Measurements from ENCODE around the gene GSE1.

DNA sequence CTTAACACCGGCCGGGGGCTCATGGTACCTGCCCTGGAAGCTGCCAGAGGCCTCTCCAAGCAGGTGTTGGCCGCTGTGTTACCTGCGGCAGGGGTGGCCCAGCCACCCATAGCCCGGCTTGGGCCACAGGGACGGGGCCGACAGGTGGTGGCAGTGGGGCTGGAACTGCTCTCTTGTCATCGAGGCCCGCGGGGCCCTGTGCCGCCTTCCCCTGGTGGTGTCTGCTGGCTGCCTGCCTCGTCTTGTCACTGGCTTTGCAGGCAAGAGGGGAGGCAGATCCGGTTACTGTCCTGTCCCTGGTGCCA is 27.1 kb downstream of the GSE1 start:
- TF ChIP-seq, protein P1, sequence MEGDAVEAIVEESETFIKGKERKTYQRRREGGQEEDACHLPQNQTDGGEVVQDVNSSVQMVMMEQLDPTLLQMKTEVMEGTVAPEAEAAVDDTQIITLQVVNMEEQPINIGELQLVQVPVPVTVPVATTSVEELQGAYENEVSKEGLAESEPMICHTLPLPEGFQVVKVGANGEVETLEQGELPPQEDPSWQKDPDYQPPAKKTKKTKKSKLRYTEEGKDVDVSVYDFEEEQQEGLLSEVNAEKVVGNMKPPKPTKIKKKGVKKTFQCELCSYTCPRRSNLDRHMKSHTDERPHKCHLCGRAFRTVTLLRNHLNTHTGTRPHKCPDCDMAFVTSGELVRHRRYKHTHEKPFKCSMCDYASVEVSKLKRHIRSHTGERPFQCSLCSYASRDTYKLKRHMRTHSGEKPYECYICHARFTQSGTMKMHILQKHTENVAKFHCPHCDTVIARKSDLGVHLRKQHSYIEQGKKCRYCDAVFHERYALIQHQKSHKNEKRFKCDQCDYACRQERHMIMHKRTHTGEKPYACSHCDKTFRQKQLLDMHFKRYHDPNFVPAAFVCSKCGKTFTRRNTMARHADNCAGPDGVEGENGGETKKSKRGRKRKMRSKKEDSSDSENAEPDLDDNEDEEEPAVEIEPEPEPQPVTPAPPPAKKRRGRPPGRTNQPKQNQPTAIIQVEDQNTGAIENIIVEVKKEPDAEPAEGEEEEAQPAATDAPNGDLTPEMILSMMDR (IDR thresholded peaks at IDR 0.05) = no peak
- no peak for TF ChIP-seq ZFX (IDR thresholded peaks at IDR 0.05; ENCODE audit: borderline replicate concordance)
